DOHH2 (cell line): ENCODE data around the gene PNMA8C.

Experiments
- EZH2phosphoT487 ChIP-seq: fragments of 200-600 bp; sonication (generic); IDR thresholded peaks from 2 replicates; pipeline ENCODE4 v1.6.1; 2017; ENCODE audit warnings: borderline replicate concordance, mild to moderate bottlenecking, antibody characterized with exemption, low read length, moderate library complexity, mixed read lengths
- TF ChIP-seq, protein P1 (sequence below): fragments of 200-600 bp; sonication (generic); IDR thresholded peaks from one replicate; pipeline ENCODE4 v1.5.1; 2014; ENCODE audit warnings: antibody characterized with exemption, mild to moderate bottlenecking, low read depth, low read length; ENCODE audit not compliant: poor library complexity, severe bottlenecking

- TF ChIP-seq, protein P1, sequence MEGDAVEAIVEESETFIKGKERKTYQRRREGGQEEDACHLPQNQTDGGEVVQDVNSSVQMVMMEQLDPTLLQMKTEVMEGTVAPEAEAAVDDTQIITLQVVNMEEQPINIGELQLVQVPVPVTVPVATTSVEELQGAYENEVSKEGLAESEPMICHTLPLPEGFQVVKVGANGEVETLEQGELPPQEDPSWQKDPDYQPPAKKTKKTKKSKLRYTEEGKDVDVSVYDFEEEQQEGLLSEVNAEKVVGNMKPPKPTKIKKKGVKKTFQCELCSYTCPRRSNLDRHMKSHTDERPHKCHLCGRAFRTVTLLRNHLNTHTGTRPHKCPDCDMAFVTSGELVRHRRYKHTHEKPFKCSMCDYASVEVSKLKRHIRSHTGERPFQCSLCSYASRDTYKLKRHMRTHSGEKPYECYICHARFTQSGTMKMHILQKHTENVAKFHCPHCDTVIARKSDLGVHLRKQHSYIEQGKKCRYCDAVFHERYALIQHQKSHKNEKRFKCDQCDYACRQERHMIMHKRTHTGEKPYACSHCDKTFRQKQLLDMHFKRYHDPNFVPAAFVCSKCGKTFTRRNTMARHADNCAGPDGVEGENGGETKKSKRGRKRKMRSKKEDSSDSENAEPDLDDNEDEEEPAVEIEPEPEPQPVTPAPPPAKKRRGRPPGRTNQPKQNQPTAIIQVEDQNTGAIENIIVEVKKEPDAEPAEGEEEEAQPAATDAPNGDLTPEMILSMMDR, result no peak
- TF ChIP-seq EZH2phosphoT487, result no peak
Observed at GRCh38 chr19:46387713-46388130, 41.0 kb downstream of the PNMA8C start.
